ENCODE data around the gene UBA6.
"Not testable (repeated sequence)": the region's sequence is repeated elsewhere in the genome, so short reads cannot be mapped to it uniquely, and the experiment has no call there.

Gene UBA6

DNA sequence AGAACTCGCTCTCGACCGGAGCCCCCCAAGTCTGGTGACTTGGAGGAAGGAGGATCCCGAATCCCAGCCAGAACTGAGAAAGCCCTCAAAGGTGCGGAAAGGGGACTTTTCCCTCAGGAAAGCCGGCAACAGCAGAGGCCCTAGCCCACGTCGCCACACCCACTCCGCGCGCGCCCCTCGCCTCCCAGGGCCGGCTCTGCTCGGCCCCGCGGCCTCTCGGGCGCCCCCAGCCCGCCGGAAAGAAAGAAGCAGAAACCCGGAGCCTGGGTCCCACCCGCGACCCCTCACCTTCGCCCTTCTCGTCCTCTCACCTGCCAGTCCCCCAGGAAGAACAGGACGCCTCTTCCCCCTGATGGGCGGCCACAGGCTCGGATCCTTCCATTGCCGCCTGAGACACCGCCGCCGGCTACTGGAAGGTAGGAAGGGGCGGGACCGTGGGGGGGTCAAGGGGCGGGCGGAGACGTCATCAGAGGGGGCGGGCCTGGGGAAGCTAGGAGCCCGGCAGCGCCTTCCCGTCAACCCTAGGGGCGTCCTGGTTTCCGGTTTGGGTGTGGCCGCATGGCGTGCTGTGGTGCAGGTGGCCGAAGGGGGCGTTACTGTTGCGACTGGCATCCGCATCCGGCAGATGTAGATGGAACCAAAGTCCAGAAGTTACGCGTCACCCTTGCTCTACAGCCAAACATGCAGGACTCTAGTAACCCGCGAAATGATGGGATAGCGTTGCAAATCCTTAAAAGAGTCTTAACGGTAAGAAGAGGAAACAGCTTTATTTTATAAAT is at the start of gene UBA6:
Gene UBA6 (minus strand): TSS at position 418 of the 779 bp plus-strand sequence. CDS start 36 bp downstream, at position 382.
- peak; percentile 88 to 93 (median 89) for DNase-seq (ENCODE audit: low read depth in 3 of 3)

DNA sequence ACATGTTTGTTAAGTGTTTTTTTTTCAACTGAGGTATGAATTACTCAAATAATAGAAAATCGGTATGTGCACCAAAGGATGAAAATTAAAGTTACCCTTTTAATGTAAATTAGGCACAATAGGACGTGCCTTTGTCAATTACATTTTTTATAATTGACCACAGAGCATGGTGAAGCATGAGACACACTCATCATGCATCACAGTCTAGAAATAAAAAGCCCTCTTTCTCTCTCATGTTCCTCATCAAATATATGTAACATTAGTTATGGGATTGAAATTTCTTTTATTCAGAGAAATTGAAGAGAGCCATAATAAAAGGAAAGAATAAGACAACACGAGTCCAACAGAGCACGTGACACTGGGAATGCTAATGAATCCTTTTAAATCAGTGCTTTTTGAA is 49.7 kb upstream of the UBA6 start:
- no peak for DNase-seq (ENCODE audit: low read depth in 3 of 3)

DNA sequence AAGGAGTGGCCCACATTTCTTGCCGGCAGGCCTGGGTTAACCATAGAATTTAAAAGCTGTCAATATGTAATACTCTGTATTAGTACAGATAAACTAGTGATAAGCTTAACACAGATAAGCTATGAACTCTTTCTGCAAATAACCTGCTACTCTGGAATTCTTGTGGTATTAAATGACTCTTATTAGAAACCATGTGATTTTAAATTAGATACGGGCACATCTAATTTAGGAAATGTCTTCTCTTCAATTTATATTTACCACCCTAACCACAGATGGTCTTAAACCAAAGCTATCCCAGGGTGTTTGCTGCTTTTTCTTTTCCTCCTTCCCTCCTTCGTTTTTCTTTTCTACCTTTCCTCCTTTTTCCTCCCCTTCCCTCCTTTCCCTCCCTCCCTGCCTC is 48.3 kb upstream of the UBA6 start:
- no peak for DNase-seq (ENCODE audit: low read depth in 3 of 3)

DNA sequence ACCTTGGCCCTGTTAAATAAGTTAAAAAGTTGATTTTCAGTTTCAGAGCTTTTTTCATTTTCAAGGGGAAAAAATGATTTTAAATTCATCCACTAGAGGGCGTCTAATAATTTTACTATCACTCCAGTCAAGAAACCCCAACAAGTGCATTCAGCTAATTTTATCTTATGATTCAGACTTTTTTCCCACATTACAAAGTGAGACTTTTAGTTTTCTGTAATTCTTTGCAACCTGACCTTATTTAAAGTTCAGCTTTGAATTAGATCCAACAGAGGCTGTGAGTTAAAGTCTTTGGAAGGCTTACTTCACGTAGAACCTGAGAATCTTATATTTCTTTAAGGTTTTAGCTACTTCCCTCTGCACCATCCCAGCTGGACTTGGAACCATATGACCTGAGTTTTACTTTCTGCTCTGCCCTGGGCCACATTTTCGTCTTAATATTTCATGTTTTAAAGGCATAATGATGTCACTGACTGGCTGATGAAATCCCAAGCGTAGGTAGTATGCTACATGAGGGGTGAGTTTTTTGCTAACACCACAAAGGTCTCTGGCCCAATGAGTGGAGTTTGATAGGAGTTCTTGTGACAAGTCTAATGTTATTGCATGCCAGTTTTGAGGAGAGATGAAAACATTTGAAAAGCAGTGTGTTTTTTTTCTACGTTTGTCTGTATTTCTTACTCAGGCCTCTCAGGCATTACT is 46.0 kb upstream of the UBA6 start:
- no peak for DNase-seq (ENCODE audit: low read depth in 3 of 3)

DNA sequence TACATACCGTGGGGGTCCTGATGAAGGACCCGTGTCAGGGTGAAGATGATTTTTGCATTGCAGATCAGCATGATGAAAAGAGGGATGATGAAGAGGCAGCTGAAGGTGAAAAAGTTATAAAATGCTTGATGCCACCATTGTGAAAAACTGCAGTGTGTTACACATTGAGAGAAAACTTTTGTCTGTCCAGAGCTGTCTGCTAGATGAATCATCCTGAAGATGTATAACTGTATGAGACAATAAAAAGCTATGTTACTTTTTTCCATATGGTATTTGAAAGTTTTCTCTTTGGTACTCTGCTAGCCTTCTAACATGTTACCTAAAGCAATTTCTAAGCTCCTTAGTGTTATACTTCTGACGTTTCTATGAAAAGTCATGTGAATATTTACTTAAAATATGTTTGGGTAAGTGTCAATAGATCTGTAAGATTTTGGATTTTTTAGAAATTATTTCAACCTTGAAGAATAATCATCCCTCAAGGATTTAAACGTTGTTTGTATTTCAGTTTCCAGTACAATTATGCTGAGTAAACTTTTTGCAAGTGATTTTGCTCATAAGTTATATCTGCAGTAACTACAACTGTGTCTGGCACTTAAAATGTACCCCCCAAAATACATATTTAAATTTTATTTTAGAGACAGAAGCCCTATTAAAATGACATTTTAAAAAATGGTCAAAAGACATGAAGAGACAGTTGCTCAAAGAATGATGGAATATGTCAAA is 43.8 kb upstream of the UBA6 start:
- DNase-seq (ENCODE audit: low read depth in 3 of 3) = no peak

DNA sequence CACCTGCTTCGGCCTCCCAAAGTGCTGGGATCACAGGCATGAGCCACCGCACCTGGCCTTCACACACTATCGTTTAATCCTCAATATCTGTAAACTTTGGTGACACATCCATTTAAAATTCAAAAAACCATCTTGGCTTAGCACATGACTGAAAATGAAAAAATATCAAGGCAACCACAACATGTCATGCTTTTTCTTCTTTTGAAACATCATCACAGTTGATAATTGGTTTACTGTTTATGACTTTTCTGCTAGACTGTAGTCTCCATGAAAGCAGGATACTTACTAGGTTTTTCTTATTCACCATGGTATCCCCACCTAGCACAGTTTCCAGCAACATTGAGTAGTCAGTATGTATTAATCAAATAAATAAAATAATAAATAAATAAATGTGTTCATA is 42.2 kb upstream of the UBA6 start:
- no peak for DNase-seq (ENCODE audit: low read depth in 3 of 3)

DNA sequence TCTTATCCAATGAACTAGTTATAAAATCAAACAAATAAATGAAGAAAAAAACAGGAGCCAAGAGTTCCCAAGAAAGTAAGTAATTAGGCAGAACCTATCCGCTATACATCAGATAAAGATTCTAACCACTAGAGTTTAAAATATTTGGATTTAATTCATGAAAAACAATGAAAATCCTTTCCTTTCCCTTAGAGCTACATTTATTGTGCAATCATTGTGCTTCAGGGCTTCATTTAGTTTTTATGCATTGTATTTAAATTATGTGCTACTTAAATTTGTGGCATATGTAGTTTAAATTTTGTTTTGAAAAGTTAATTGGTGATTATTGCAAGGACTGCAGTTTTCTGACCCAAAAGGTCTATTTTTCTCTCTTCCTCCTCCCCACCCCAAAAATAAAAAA is 35.3 kb upstream of the UBA6 start:
- DNase-seq (ENCODE audit: low read depth in 3 of 3) = no peak

DNA sequence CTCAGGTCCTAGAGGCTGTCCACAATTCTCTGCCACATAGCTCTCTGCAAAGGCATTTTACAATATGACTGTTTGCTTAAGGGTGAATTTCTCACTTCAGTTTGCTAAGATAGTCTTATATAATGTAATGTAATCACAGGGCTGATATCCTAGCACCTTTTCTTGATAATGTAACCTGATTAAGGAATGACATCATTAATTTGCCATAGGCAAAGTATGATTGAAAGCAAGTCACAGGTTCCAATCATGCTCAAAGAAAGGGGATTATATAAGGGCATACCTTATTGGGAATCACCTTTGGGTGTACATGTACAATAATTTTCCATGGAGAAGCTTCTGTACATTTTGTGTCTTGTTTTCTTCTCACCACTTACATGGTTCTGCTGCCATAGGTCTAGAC is 34.4 kb upstream of the UBA6 start:
- DNase-seq (ENCODE audit: low read depth in 3 of 3) = no peak

DNA sequence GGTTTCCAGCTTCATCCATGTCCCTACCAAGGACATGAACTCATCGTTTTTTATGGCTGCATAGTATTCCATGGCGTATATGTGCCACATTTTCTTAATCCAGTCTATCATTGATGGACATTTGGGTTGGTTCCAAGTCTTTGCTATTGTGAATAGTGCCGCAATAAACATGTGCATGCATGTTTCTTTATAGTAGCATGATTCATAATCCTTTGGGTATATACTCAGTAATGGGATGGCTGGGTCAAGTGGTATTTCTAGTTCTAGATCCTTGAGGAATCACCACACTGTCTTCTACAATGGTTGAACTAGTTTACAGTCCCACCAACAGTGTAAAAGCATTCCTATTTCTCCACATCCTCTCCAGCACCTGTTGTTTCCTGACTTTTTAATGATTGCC is 29.6 kb upstream of the UBA6 start:
- DNase-seq (ENCODE audit: low read depth in 3 of 3) = not testable (repeated sequence)

DNA sequence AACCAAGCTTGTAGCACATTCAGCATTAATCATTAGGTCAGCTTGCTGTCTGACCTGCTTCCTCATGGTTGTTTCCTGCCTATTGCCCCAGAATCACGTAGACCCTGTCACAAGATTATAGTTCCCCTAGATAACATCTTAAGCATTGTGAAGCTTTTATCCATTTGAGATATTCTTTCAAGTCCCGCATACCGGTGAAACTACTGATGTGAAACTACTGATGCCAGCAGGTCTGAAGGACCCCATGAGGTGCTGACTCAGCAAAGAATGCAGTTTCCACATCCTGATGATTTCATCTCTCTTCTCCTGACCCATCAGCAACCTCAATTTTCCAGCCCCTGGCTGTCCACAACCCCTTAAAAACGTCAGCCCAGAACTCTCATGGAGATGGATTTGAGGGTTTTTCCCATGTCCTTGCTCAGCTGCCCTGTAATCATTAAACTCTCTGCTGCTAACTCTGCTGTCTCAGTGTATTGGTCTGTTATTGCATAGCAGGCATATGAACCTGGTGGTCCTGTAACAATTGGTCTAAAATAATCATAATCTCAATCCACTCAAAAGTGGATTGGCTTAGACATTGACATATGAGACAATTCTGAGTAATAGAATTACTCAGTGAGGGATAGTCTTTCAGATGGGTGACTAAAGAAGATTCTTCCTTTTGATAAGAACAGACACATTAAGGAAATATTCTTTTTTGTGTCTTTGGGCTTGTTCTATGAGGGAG is 26.3 kb upstream of the UBA6 start:
- DNase-seq (ENCODE audit: low read depth in 3 of 3) = no peak

DNA sequence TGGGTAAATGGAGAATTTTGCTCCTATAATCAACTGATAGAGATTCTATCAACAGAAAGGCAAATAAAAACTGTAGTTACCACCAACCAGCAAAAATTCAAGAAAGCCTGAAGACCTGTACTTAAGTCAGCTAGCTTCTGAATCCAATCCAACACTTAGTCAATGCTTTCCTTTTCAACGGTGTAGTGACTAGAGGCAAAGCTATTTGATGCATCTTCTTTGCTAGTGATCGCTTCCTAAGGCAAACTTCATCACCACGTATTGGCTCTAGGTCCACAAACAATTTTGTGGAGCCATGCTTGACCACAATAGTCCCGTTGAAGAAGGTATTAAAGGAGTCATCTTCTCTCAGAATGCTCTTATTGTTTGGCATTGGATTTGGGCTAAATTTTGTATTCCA is 25.0 kb upstream of the UBA6 start:
- no peak for DNase-seq (ENCODE audit: low read depth in 3 of 3)

DNA sequence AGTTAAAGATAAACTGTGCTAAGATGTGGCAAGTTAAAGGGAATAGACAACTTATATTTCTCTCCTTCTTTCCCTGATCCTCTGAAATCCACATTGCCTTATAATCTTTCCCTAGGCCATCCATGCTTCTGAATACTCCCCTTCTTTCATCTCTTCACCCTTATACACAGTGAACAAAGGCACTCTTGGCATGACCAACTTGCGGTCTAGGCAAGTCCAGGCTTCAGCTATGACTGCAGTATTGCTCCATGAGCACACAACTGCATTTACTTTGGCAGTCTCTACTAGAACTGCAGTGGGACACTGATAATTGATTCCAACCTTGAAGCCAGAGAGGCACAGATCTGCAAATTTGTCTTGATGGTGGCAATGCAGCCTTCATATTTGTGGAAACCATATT is 24.2 kb upstream of the UBA6 start:
- no peak for DNase-seq (ENCODE audit: low read depth in 3 of 3)

DNA sequence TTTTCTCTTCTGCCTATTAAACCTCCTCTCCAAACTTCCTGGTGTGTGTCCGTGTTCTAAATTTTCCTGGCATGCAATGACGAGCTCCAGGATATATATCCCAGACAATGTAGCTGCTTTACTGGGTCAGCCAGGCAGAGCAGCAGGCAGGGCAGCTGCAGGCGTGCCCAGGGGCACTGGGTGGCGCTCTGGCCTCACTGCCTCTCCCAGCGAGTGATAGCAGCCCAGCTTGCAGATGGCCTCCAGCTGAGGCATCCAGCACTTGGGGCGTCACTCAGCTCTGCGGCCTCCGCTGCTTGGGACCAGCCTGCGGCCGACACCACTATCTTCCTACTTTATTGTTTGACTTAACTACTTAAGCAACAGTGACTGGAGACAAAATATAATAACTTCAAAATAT is 23.0 kb upstream of the UBA6 start:
- no peak for DNase-seq (ENCODE audit: low read depth in 3 of 3)

DNA sequence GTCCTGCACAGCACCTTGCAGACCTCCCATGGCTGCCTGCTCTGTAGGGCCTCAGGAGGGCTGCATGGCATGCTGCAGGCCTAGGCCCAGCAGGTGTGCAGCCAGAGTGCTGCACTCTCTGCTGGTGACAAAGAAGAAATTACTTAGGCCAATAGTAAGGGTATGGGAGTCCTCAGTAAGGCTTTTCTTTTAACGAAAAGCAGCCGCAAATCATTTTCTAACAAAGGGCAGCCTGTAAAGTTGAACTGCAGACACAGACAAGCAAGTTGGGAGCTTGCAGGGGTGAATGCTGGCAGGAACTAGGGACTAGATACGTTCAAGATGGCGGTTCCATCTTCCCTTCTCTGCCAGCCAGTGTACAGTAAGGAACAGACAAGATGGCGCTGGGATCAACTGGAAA is 22.4 kb upstream of the UBA6 start:
- no peak for DNase-seq (ENCODE audit: low read depth in 3 of 3)

DNA sequence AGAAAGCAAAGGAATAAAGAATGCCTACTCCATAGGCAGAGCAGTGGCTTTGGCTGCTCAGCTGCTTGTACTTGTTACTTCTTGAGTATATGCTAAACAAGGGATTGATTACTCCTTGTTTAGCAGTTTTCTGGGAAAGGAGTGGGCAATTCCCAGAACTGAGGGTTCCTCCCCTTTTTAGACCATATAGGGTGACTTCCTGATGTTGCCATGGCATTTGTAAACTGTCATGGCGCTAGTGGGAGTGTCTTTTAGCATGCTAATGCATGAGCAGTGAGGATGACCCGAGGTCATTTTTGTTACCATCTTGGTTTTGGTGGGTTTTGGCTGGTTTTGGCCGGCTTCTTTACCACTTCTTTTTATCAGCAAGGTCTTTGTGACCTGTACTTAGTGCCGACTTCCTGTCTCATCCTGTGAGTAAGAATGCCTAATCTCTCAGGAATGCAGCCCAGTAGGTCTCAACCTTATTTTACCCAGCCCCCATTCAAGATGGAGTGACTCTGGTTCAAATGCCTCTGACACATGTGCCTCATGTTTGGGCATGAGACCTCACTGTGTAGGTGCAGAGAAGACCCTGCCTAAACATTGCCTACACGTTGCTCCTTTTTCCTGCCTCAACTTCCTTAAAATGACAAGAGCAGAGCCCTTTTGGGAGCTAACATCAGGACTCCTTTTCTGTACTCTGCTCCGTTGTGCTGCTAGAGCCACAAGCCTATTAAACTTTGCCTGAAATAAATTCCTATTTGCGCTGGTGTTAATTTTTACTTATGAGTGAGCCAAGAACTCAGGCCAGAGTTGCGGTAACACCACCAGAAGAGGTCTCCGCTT is 21.0 kb upstream of the UBA6 start:
- no peak for DNase-seq (ENCODE audit: low read depth in 3 of 3)

DNA sequence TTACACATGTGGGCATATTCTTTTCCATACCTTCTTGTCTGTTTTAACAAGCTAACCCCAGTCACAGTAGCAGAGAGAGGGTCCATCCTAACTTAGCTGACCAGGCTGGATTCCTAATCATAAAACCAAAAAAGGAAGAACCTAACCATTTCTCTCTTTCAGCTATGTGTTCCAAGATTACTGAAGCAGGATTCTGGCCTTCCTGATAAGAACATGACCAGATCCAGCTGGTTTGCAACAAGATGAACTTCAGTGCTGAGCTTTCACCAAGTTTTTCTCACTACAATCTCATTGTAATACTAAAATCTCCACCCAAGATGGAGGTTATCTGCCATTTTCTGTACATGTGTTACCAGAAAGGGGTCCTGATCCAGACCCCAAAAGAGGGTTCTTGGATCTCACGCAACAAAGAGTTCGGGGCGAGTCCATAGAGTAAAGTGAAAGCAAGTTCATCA is 20.4 kb upstream of the UBA6 start:
- DNase-seq (ENCODE audit: low read depth in 3 of 3) = no peak

DNA sequence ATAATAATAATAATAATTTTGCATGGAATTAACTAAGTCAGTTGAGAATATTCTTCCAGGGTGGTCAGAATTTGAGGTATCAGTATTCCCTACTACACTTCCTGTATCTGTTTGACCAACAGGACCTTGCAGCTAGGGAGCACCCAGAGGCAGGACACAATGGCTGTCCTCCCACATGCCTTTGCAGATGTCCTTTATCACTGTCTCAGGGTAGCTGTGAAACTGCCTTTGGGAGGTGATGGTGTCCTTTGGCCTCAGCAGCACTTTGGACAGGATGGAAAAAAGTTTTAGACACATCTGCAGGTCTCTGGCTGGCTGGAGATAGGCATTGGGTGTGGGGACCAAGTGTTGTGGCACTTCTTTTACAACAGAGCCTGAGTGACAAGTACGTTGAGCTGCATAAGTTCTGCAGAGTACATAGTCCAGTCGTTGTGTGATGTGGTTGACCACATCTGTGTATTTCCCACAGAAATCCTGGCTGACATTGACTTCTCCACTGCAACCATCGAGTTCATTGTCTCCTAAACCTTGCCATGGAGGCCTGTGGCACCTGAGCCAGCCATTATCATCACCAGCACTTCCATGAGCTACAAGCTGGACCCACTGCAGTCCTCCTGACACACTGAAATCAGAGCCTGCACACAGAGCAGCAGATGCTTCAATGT is 19.1 kb upstream of the UBA6 start:
- DNase-seq (ENCODE audit: low read depth in 3 of 3) = no peak

DNA sequence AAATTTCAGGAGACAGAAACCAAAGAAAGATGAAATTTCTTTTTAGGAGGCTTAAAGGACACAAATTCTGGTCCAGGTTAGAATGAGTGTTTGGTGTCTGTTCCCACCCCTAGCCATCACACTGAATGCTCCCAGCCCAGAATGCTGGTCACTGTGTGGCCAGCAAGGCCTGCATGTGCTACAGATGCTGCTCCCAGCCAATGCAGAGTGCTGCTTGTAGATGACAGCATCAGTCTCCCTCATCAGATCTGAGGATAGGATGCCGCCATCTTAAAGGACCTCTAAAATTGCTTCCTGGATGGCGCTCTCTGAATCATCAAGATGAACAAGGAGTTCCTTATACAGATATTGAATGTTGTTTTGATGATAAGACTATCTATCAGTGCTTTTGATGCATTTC is 17.9 kb upstream of the UBA6 start:
- no peak for DNase-seq (ENCODE audit: low read depth in 3 of 3)

DNA sequence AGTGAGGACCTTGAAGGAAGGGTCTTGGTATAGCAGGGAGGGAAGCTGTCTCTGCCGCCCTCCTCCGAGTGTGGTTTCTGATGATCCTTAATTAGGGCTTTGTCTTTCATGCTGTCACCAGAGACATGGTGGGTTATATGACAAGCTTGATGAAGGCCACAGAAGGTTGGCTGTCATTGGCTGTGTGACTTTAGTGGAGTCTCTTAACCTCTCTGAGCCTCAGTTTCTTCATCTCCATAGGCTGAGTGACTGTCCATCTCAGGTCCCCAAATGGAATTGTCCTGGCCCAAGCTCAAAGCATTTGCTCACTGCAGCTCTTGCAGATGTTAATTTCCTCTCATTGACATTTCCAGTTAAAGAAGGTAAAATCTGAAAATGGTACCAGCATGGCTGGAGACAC is 16.6 kb upstream of the UBA6 start:
- DNase-seq (ENCODE audit: low read depth in 3 of 3) = no peak

DNA sequence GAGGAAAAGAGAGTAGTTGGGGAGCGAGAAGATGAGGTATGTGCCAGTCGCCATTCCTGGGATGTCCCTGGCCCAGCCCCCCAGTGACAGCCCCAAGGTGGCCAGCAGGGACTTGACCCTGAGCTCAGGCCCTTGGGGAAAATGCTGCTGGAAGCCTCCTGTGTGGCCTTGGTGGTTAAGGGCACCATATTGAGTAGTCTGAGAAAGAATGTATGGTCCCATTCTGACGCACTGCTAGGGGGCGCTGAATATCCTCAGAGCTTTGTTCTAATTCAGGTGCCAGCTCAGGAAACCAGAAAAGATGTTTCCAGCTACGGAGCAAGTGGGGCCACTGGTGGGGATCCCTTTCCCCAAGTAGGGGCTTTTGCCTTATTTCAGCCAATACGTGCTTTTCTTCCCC is 14.0 kb upstream of the UBA6 start:
- DNase-seq (ENCODE audit: low read depth in 3 of 3) = no peak

DNA sequence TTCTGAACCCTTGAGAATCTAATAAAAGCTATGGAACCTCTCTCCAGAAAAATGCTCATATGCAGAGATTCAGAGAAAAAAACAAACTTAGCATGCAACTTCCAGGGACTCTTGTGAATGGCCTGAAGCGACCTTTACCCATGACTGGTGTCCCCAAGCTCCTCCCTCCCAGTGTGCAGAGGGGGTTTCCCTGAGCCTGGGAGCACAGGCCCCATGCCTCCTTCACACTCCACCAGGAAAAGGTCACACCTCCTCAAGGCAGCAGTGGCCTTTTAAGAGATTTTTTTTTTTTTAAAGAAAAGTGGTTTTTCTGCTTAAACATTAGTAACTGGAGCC is 13.3 kb upstream of the UBA6 start:
- DNase-seq (ENCODE audit: low read depth in 3 of 3) = no peak

Measured in stimulated activated CD4-positive, alpha-beta T cell treated with anti-CD3 and anti-CD28 coated beads, TNF-alpha, amount 100 ng/mL, for 4 hours (primary cell).